Stimulated activated CD4-positive, alpha-beta T cell treated with anti-CD3 and anti-CD28 coated beads, Interleukin-2, amount 100 ng/mL, for 24 hours (primary cell): Measurements from ENCODE around the gene RAD51B.
"Not testable (repeated sequence)": the region's sequence is repeated elsewhere in the genome, so short reads cannot be mapped to it uniquely, and the experiment has no call there.

ENCODE experiments used
- DNase-seq, 2 donors: peaks; one replicate each; pipeline ENCODE4 v3.0.0-alpha.2; 2020

RAD51B gene

GRCh38 chr14:67819563-67820421 lies at the start of gene RAD51B:
Gene RAD51B (plus strand): TSS chr14:67819779.
- peak; percentile 86 to 87 for DNase-seq

- no peak for DNase-seq
Observed at GRCh38 chr14:67773844-67774377, 45.7 kb upstream of the RAD51B start.

GRCh38 chr14:67776653-67777322 lies 42.8 kb upstream of the RAD51B start:
- no peak for DNase-seq

- DNase-seq = no peak
Observed at GRCh38 chr14:67778792-67779191, 40.8 kb upstream of the RAD51B start.

GRCh38 chr14:67782090-67782489 lies 37.5 kb upstream of the RAD51B start:
- no peak for DNase-seq

- DNase-seq = no peak
Observed at GRCh38 chr14:67784244-67784823, 35.2 kb upstream of the RAD51B start.

- no peak for DNase-seq
Observed at GRCh38 chr14:67785270-67786109, 34.1 kb upstream of the RAD51B start.

GRCh38 chr14:67787673-67788072 lies 31.9 kb upstream of the RAD51B start:
- DNase-seq = no peak

- DNase-seq = no peak
Observed at GRCh38 chr14:67798731-67799130, 20.8 kb upstream of the RAD51B start.

GRCh38 chr14:67800743-67801142 lies 18.8 kb upstream of the RAD51B start:
- no peak for DNase-seq

- DNase-seq = no peak
Observed at GRCh38 chr14:67806246-67806645, 13.3 kb upstream of the RAD51B start.

GRCh38 chr14:67814821-67815220 lies 4.8 kb upstream of the RAD51B start:
- no peak for DNase-seq

GRCh38 chr14:67815573-67816225 lies 3.9 kb upstream of the RAD51B start:
- no peak for DNase-seq

- peak; percentile 86 to 91 for DNase-seq
Observed at GRCh38 chr14:67816326-67817002, 3.1 kb upstream of the RAD51B start, which contains the start of gene ZFYVE26. Gene ZFYVE26 (minus strand): TSS chr14:67816590. CDS start chr14:67815963, 627 bp downstream.

- no peak for DNase-seq
Observed at GRCh38 chr14:67817750-67818438, 1.7 kb upstream of the RAD51B start.

- DNase-seq = not testable (repeated sequence)
Observed at GRCh38 chr14:67818476-67818875, 1.1 kb upstream of the RAD51B start.

GRCh38 chr14:67820428-67820971 lies 921 bp downstream of the RAD51B start:
- peak in 1 of 2 donors; percentile 28 for DNase-seq

- no peak for DNase-seq
Observed at GRCh38 chr14:67821121-67821520, 1.5 kb downstream of the RAD51B start.

GRCh38 chr14:67831113-67831512 lies 11.5 kb downstream of the RAD51B start:
- no peak for DNase-seq

- DNase-seq = no peak
Observed at GRCh38 chr14:67833403-67833802, 13.8 kb downstream of the RAD51B start.
